Fibroblast of skin of scalp (primary cell): ENCODE measurements around the gene SPINK8.
"Not testable (repeated sequence)": the region's sequence is repeated elsewhere in the genome, so short reads cannot be mapped to it uniquely, and the experiment has no call there.

Experiments used
- DNase-seq: peaks from one replicate; pipeline ENCODE4 v3.0.0-alpha.2; 2013

The SPINK8 gene

GRCh38 chr3:48276911-48277641, 56.4 kb downstream of the SPINK8 start:
- DNase-seq, result no peak

- no peak for DNase-seq
Observed at GRCh38 chr3:48275287-48276027, 58.0 kb downstream of the SPINK8 start.

DNA sequence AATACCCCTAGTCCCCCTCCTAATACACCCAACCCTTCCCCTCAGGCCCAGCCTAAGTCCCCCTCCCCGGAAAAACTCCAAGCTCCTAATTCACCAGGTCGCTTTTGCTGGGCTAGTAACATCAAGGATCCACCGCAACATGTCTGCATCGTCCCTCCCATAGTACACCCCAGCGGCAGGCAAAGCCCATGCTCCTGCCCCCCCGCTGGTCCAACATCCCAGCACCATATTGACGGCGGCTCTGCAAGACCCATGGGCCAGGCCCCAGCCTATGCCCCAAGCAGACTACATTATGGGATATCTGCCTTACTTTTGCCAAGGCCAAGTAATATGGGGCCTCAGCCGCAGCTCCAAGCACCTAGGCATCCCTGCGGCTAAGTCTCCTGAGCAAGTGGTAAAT, 59.0 kb downstream of the SPINK8 start:
- DNase-seq, result no peak

DNA sequence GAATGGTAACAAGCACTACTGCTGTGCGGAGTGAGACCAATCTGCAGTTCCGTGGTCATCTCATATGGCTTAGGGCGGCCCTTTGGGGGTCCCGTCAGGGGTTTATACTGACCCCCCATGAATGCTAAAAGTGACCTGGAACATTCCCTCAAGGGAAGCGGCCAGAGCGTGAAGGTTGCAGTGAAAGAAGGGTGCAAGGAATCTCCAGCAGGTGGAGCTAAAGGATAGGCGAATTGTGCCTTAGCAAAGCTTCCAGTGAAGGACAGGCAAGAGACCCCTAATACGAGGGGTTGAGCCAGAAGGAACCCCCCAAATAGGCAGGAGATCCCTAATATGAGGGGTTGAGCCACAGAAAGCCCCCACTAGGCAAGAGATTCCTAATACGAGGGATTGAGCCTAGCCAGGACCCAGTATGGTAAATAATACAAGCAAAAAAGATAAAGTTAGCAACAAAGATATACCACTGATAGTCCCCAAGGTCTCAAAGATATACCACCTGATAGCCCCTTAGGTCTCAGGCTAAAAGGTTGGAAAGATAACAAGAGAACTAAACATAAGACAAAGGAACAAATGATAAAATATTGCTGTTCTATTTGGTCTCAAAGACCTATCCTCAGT, 59.8 kb downstream of the SPINK8 start:
- peak; percentile 56 for DNase-seq

DNA sequence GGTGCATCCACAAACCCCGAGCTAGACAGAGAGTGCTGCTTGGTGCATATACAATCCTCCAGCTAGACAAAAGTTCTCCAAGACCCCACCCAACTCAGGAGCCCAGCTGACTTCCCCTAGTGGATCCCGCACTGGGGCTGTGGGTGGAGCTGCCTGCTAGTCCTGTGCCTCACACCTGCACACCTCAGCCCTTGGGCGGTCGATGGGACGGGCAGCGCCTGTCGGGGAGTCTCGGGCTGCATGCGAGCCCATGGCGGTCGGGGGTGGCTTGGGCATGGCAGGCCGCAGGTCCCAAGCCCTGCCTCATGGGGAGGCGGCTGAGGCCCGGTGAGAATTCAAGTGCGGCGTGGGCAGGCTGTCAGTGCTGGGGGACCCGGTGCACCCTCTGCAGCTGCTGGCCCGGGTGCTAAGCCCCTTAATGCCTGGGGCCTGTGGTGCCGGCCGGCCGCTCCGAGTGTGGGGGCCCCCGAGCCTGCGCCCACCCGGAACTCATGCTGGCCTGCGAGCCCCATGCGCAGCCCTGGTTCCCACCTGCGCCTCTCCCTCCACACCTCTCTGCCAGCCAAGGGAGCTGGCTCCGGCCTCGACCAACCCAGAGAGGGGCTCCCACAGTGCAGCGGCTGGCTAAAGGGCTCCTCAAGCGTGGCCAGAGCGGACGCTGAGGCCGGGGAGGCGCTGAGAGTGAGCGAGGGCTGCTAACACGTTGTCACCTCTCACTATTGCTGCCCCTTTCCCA, 61.5 kb downstream of the SPINK8 start:
- no peak for DNase-seq

DNA sequence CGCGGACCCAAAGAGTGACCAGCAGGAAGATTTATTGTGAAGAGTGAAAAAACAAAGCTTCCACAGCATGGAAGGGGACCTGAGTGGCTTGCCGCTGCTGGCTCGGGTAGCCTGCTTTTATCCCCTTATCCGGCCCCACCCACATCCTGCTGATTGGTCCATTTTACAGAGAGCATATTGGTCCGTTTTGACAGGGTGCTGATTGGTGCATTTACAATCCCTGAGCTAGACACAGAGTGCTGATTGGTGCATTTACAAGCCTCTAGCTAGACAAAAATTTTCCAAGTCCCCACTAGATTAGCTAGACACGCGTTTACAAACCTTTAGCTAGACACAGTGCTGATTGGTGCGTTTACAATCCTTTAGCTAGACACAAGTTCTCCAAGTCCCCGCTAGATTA, 62.2 kb downstream of the SPINK8 start:
- DNase-seq, result not testable (repeated sequence)

- no peak for DNase-seq
Observed at GRCh38 chr3:48270306-48270705, 63.2 kb downstream of the SPINK8 start.

GRCh38 chr3:48269592-48269991, 63.9 kb downstream of the SPINK8 start:
- no peak for DNase-seq

GRCh38 chr3:48268936-48269561, 64.4 kb downstream of the SPINK8 start:
- DNase-seq, result no peak

GRCh38 chr3:48268381-48268935, 65.0 kb downstream of the SPINK8 start:
- DNase-seq, result no peak

GRCh38 chr3:48267782-48268181, 65.7 kb downstream of the SPINK8 start:
- no peak for DNase-seq

DNA sequence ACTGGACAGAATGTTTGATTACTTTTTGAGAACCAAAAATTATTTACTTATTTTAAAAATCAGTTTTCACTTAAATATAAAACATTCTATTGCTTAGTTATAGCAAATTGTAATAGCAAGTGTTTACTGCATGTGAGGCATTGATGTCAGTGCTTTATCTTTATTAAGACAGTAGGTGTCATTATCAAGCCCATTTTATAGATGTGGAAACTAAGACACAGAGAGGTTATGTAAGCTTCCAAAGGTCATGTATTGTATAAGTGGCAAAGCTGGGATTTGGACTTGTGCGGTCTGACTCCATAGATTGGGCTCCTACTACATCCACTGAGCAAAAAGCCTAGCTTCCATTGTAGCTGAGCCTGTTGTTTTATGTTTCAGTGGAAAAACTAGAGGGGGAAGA, 74.9 kb downstream of the SPINK8 start:
- no peak for DNase-seq
